Endothelial cell of umbilical vein (primary cell): Measurements from ENCODE around the gene RIOX2. TPM values are rescaled to one million over a fixed set of nuclear protein-coding genes. Genes with fewer than 3 reads are reported as not detected.

Experiments
- BruUV-seq: library from RNA; stranded (reverse); fragments of 400-500 nt; replicated peaks from 2 replicates; lab custom pipeline; 2021; lab: Mats Ljungman, UMichigan
- CTCF ChIA-PET: fragments of 300-600, 350-600 bp; sonication (Branson Sonifier 250); formaldehyde crosslinking; loops from one replicate; lab custom pipeline; 2021; ENCODE audit warnings: antibody characterized with exemption, inconsistent platforms; lab: Charles Lee
- POLR2A ChIA-PET: fragments of 300-600, 350-600 bp; sonication (Branson Sonifier 250); formaldehyde crosslinking; loops from one replicate; lab custom pipeline; 2021; ENCODE audit warnings: antibody characterized with exemption, inconsistent platforms; lab: Charles Lee
- DNase-seq: peaks from one replicate; pipeline ENCODE4 v3.0.0-alpha.2; 2011; ENCODE audit warnings: low read depth, low spot score
- FAIRE-seq: peaks from 2 replicates; lab custom pipeline; 2011; peaks lifted over from hg19 to GRCh38; lab: Jason Lieb, UNC
- H2AFZ ChIP-seq: 2 replicates; pipeline ENCODE4 v1.6.0; 2012; ENCODE audit warnings: low read depth, low read length, control low read depth, inconsistent platforms
- H3K27ac ChIP-seq: 2 replicates; pipeline ENCODE4 v1.5.1; 2011; ENCODE audit warnings: low read depth, mild to moderate bottlenecking, control low read depth, low read length, moderate library complexity; ENCODE audit not compliant: insufficient read depth
- H3K27me3 ChIP-seq, 2 experiments: 2 replicates each; pipeline versions ENCODE4 v1.6.0 to v1.6.1; 2011; ENCODE audit warnings: low read length in 2 of 2, mixed read lengths in 1 of 2; ENCODE audit not compliant: control insufficient read depth in 2 of 2, insufficient read depth in 2 of 2
- H3K36me3 ChIP-seq, 2 experiments: 2 replicates in 1 of 2; 3 replicates in 1 of 2; pipeline ENCODE4 v1.5.1; 2011; ENCODE audit warnings: low read length in 2 of 2, mild to moderate bottlenecking in 1 of 2, moderate library complexity in 1 of 2; ENCODE audit not compliant: control insufficient read depth in 2 of 2, insufficient read depth in 2 of 2; ENCODE audit errors: extremely low read depth in 1 of 2
- H3K4me1 ChIP-seq: 3 replicates; pipeline ENCODE4 v1.5.1; 2011; ENCODE audit warnings: mild to moderate bottlenecking, low read length; ENCODE audit not compliant: control insufficient read depth, insufficient read depth; ENCODE audit errors: extremely low read depth
- H3K4me2 ChIP-seq: 2 replicates; pipeline ENCODE4 v1.6.1; 2011; ENCODE audit warnings: low read length, control low read depth, mixed read lengths; ENCODE audit not compliant: insufficient read depth
- H3K4me3 ChIP-seq, 3 experiments: fragments of 200-600 bp in 1 of 3; sonication (generic), shearing (Covaris generic) in 1 of 3; replicated peaks in 1 of 3; 2 replicates each; pipeline ENCODE4 v1.5.1; 2011 to 2016; ENCODE audit warnings: control low read depth in 3 of 3, low read length in 3 of 3, mild to moderate bottlenecking in 2 of 3, inconsistent platforms in 1 of 3, low read depth in 1 of 3, moderate library complexity in 1 of 3; ENCODE audit not compliant: insufficient read depth in 1 of 3
- H3K79me2 ChIP-seq: 2 replicates; pipeline ENCODE4 v1.6.0; 2012; ENCODE audit warnings: low read length, inconsistent platforms; ENCODE audit not compliant: control insufficient read depth, insufficient read depth
- H3K9ac ChIP-seq: replicated peaks from 2 replicates; pipeline ENCODE3; 2011; ENCODE audit warnings: low read length, control low read depth; ENCODE audit not compliant: insufficient read depth; ENCODE audit errors: extremely low read depth
- H3K9me1 ChIP-seq: replicated peaks from 3 replicates; pipeline ENCODE4 v1.6.0; 2011; ENCODE audit warnings: mild to moderate bottlenecking, low read length; ENCODE audit not compliant: control insufficient read depth, insufficient read depth; ENCODE audit errors: extremely low read depth
- H3K9me3 ChIP-seq: replicated peaks from 2 replicates; pipeline ENCODE4 v1.5.1; 2012; ENCODE audit warnings: low read length, inconsistent platforms; ENCODE audit not compliant: control insufficient read depth, insufficient read depth
- H4K20me1 ChIP-seq: replicated peaks from 2 replicates; pipeline ENCODE3; 2011; ENCODE audit warnings: mild to moderate bottlenecking, low read length; ENCODE audit not compliant: control insufficient read depth, insufficient read depth; ENCODE audit errors: extremely low read depth
- EZH2 ChIP-seq: IDR thresholded peaks from 2 replicates; pipeline ENCODE4 v1.6.1; 2012; ENCODE audit warnings: borderline replicate concordance, low read depth, mild to moderate bottlenecking, moderate library complexity, low read length, inconsistent platforms; ENCODE audit not compliant: severe bottlenecking
- FOS ChIP-seq: IDR thresholded peaks from 2 replicates; pipeline ENCODE4 v1.6.1; 2011; ENCODE audit warnings: mild to moderate bottlenecking, low read length, moderate library complexity, borderline replicate concordance; ENCODE audit not compliant: insufficient read depth
- GATA2 ChIP-seq: IDR thresholded peaks from 2 replicates; pipeline ENCODE4 v1.7.0; 2011; ENCODE audit warnings: low read depth, mild to moderate bottlenecking, moderate library complexity, mixed read lengths, low read length; ENCODE audit not compliant: insufficient read length, insufficient read depth
- JUN ChIP-seq: IDR thresholded peaks from 2 replicates; pipeline ENCODE4 v1.6.1; 2011; ENCODE audit warnings: borderline replicate concordance, low read depth; ENCODE audit not compliant: insufficient read length, insufficient read depth
- MYC ChIP-seq: IDR thresholded peaks from one replicate; pipeline ENCODE4 v1.6.1; 2011; ENCODE audit warnings: mild to moderate bottlenecking, low read depth, low read length
- POLR2A ChIP-seq: IDR thresholded peaks from 2 replicates; pipeline ENCODE4 v1.6.1; 2012; ENCODE audit warnings: low read depth, mild to moderate bottlenecking, control low read depth, low read length
- POLR2AphosphoS5 ChIP-seq: IDR thresholded peaks from 2 replicates; pipeline ENCODE4 v1.6.1; 2012; ENCODE audit warnings: low read depth, mild to moderate bottlenecking, control low read depth, low read length, moderate library complexity; ENCODE audit not compliant: insufficient read depth
- dilution Hi-C: fragments of 300-500 bp; cut with MboI; formaldehyde crosslinking; loops from one replicate; pipeline ENCODE4 v1.15.0; 2019; ENCODE audit warnings: low sequenced_read_pairs; ENCODE audit not compliant: extremely low pct_ligation_motif_present
- intact Hi-C: fragments of 100-400 bp; cut with micrococcal nuclease; formaldehyde crosslinking; loops from one replicate; pipeline ENCODE4 v1.10.0; 2022
- polyA plus RNA-seq, 4 experiments: library from polyadenylated mRNA; depleted of rRNA in 3 of 4; stranded (reverse) in 3 of 4; unstranded in 1 of 4; fragments of >200 nt; gene quantifications; 2 replicates each; pipeline versions ENCODE4 v1.2.1 to v1.2.3, GENCODE V29; 2011 to 2012; ENCODE audit warnings: missing spikeins in 1 of 4
- total RNA-seq: library from RNA; stranded (reverse); gene quantifications from 2 replicates; pipeline ENCODE4 v1.2.3, GENCODE V29; 2021
- TF ChIP-seq, protein P1 (sequence below): IDR thresholded peaks from 2 replicates; pipeline ENCODE4 v1.6.1; 2011; ENCODE audit not compliant: insufficient read depth, insufficient read length
- TF ChIP-seq, protein P2 (sequence below), 2 donors: IDR thresholded peaks; 1 replicate in 1 of 2; 2 replicates in 1 of 2; pipeline ENCODE4 v1.5.1; 2011; ENCODE audit warnings: low read length in 2 of 2, mild to moderate bottlenecking in 2 of 2, moderate library complexity in 2 of 2, control low read depth in 1 of 2, inconsistent platforms in 1 of 2, low read depth in 1 of 2; ENCODE audit not compliant: insufficient read depth in 1 of 2; ENCODE audit errors: extremely low read depth in 1 of 2

Gene RIOX2
- total and polyA plus RNA-seq, 2 donors (not counting 3 experiments of a cell fraction or from before 2014, with no cell fraction given): 14.5 to 30.5 TPM

DNA sequence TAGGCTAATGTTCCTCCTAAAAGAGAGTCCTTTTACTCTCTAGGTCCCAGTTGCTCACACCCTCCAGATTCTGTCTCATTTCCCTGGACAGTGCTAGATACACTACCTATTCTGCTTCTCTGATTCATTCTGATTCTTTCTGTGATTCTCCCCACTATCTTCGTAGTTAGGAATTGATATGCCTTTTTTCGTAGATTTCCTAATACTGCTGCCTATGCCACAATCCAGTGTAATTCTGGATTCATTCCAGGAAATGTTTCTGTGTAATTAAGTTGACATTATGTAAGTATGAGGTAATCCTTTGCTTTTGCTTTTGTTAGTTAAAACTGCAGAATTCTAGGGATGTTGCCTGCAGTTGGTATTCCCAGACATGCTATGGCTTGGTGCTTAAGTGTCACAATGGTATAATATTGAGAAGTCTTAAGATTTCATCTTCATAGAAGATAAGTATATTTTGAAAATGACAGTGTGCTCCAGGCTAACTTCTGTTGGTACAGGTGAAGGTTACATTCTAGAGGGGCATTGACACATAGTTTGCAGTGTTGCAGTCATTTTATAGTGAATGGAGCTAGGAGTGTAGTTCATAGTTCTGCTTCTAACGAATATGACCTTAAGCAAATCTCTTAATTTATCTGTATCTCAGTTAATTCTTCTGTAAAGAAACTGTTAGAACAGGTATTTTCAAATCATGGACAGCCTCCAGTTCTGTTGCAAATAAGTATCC is 54.3 kb downstream of the RIOX2 start:
- Histone ChIP-seq H3K9ac (no peak overlapping the region), H4K20me1 (no peaks in the 10 kb centered on the region), H3K9me3 (no peaks in the 10 kb centered on the region), H3K27ac (no peak overlapping the region), H3K79me2 (no peaks in the 10 kb centered on the region), H3K4me1 (peaks cover 2% of the 10 kb centered on the region), H3K36me3 (peaks cover 0 to 4% of the 10 kb centered on the region in 2 experiments), H3K4me2 (no peak overlapping the region), H2AFZ (no peak overlapping the region), H3K9me1 (no peaks in the 10 kb centered on the region), H3K27me3 (no peaks in the 10 kb centered on the region), H3K4me3 (no peak overlapping the region)
- DNase-seq (no peak), FAIRE-seq (no peak)
- dilution Hi-C loops (no loop called here), intact Hi-C loops (loop anchor here (2.0 kb wide), 1 partner anchor 15 kb away; no protein-coding TSS in a partner anchor)
- CTCF ChIA-PET: no interaction called here
- POLR2A ChIA-PET: no interaction called here
- TF ChIP-seq POLR2A (no peak), EZH2 (no peak), JUN (no peak), GATA2 (no peak), MYC (no peak), FOS (no peak), POLR2AphosphoS5 (no peak)
- TF ChIP-seq, protein P1, sequence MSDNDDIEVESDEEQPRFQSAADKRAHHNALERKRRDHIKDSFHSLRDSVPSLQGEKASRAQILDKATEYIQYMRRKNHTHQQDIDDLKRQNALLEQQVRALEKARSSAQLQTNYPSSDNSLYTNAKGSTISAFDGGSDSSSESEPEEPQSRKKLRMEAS: no peak
- TF ChIP-seq, protein P2, sequence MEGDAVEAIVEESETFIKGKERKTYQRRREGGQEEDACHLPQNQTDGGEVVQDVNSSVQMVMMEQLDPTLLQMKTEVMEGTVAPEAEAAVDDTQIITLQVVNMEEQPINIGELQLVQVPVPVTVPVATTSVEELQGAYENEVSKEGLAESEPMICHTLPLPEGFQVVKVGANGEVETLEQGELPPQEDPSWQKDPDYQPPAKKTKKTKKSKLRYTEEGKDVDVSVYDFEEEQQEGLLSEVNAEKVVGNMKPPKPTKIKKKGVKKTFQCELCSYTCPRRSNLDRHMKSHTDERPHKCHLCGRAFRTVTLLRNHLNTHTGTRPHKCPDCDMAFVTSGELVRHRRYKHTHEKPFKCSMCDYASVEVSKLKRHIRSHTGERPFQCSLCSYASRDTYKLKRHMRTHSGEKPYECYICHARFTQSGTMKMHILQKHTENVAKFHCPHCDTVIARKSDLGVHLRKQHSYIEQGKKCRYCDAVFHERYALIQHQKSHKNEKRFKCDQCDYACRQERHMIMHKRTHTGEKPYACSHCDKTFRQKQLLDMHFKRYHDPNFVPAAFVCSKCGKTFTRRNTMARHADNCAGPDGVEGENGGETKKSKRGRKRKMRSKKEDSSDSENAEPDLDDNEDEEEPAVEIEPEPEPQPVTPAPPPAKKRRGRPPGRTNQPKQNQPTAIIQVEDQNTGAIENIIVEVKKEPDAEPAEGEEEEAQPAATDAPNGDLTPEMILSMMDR (IDR thresholded peaks at IDR 0.05; ENCODE audit: extremely low read depth in 1 of 2, insufficient read depth in 1 of 2, low read depth in 1 of 2, low read length in 2 of 2): no peak
- no TSS peak for BruUV-seq
